ENCODE data around the gene AANAT.
"Not testable (repeated sequence)": the region's sequence is repeated elsewhere in the genome, so short reads cannot be mapped to it uniquely, and the experiment has no call there.

AANAT gene

DNA sequence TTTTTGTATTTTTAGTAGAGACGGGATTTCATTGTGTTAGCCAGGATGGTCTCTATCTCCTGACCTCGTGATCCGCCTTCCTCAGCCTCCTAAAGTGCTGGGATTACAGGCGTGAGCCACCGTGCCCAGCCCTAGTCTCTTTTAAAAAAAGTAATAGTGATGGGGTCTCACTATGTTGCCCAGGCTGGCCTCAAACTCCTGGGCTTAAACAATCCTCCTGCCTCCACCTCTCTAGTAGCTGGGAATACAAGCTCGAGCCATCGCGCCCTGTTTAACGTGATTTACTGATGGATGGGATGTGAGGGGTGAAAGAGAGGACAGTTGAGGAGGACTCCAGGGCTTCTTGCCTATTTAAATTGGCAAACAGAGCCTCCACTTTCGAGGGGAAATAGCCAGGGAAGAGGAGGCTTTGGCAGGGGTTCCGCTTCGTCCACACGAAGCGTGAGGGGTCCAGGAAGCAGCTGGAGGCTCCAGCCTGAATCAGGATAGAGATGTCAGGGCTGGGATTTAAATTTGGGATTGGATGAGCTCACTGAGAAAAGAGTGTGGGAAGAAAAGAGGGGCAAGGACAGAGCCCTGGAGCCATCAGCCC is 41.2 kb downstream of the AANAT start:
- DNase-seq = not testable (repeated sequence)

DNA sequence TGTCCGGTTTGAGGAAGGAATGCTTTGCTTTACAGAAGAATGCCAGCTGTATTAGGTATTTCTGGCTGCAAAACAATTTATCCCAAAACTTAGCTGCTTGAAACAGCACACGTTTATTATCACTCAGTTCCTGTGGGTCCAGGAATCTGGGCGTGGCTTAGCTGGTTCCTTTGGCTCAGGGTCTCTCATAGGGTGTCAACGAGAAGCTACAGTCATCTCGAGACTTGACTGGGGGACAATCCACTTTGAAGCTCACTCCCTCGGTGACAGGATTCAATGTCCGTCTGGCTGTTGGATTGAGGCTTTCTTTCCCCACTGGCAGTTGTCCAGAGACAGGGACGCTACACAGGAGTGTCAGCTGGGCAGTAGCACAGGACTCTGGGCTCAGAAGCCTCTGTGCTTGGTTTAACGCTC is 43.4 kb downstream of the AANAT start:
- DNase-seq = no peak

DNA sequence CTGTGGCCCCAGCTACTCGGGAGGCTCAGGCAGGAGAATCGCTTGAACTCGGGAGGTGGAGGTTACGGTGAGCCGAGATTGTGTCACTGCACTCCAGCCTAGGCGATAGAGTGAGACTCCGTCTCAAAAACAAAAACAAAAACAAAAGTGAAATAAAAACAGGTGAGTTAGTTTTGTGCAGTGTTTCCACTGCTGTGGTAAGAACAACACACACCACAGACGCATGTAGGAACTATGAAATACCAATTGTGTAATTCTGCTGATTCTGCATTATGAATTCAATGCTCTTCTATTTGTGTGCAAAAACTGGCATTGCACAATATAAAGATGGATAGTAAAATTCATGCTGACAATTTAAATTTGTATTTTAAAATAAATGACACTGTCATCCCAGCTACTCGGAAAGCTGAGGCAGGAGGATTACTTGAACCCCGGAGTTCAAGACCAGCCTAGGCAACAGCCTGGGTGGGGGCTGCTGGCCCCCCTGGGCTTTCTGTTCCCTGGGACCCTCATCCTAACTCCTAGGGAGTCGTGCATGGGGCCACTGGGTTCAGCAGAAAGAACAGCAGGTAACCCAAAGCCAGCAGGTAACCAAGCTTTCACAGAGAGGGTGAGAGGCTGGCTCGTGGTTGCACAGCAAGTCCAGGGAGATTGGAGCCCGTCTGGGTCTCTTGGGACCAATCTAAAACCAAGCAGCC is 44.4 kb downstream of the AANAT start:
- DNase-seq = peak; percentile 49

DNA sequence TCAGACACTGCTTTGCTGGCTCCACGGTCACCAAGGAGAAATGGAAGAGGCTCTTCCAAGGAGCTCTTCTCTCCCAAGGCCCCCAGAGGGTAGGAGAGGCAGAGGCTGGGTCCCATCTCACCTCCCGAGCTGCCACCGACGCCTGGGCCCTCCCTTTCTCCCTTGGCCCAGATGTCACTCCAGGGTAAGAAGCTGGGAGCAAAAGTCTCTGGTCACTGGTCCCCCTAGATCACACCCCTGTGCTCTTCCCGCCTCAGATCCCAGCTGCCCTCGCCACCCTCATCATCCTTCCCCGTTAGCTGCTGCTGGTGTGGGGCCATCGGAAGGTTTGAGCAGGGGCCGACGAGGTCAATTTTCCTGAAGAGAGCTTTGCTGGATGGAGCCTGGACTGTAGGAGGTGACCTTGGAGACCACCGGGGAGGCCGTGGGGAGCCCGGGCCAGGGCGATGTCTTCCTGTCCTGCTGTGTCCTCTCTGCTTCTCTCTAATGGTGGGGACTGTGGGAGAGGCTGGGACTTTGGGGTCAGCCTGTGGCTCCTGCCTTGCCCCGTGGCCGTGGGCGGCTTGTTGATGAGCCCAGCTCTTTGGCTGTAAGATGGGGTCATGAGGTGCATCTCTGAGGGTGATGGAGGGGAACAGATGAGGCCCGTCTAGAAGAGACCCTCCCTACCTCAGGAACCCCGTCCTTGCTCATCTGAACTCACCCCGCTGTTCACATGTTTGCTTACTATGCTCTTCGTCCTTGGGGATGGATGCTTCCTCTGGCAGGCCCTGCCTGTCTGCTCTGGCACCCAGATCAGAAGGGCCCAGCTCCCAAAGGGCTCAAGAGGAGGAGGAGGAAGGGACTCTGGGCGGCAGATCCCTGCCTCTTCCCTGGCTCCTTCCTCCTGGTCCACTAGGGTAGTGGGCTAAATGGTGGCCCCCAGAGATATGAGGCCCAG is 45.2 kb downstream of the AANAT start:
- DNase-seq = no peak

DNA sequence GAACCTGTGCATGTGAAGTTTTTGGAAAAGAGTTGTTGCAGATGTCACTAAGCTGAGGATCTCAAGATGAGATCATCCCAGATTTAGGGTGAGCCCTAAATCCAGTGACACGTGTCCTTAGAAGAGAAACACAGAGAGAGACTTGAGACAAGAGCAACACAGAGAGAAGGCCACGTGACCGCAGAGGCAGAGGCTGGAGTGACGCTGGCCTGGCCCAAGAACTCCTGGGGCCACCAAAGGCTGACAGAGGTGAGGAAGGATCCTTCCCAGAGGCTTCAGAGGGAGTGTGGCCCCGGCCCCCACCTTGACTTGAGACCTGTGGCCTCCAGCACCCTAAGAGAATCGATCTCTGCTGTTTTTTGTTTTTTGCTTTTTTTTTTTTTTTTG is 45.9 kb downstream of the AANAT start:
- DNase-seq = no peak

DNA sequence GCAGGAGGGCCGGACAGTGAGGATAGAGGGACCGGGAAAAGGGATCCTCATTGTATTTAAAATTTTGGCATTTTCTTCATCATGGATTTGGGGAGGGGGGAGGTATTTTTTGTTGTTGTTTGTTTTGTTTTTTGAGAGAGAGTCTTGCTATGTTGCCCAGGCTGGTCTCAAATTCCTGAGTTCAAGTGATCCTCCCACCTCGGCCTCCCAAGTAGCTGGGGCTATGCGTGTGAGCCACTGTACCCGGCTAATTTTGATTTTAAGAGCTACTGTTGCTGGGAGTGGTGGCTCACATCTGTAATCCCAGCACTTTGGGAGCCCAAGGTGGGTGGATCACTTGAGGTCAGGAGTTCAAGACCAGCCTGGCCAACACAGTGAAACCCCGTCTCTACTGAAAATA is 47.0 kb downstream of the AANAT start:
- not testable (repeated sequence) for DNase-seq

DNA sequence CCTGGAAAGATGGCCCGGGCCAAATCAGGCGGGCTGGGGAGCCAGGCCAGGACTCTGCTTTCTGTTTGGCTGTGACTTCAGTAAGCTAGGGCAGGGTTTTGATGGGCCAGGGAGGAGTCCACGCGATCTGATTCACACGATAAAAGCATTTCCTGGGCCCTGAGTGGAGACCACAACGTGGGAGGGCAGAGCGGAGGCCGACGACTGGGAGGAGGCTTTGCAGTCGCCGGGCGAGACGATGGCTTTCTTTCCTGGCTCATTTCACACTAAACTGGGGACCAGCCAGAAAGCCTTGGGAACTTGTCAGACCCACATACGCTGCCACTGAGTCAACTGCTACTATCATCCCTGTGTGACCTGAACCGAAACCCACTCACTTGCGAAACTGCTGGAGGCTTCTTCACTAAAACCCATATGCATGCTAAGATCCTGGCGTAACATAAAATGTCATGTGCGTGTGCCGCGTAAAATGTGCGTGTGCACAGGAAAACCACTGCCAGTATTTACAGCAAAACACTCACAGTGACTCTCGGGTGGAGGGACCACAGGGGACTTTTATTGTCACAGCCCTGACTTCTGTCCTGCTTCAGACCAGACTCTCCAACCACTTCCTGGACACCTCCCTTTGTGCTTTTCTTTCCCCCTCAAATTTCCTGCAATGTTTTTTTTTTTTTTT is 48.0 kb downstream of the AANAT start:
- DNase-seq = peak; percentile 68

DNA sequence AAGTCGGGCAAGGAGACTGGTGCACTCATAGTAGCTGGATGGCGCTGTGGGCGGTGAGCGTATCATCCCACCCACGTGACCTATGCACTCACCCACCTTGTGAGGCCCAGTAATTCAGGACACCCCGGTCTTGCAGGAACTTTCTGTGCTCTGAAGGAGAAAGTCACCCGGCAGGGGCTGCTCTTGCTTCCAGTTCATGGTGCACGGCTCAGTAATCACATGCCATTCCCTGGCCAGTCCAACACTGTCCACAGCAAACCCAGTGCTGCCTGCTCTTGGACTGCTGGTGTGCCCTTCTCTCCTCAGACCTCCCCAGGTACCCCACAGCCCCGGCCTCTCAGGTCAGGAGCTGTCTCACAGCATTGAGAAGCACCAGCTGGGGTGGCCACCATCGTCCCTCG is 50.2 kb downstream of the AANAT start:
- DNase-seq = no peak

DNA sequence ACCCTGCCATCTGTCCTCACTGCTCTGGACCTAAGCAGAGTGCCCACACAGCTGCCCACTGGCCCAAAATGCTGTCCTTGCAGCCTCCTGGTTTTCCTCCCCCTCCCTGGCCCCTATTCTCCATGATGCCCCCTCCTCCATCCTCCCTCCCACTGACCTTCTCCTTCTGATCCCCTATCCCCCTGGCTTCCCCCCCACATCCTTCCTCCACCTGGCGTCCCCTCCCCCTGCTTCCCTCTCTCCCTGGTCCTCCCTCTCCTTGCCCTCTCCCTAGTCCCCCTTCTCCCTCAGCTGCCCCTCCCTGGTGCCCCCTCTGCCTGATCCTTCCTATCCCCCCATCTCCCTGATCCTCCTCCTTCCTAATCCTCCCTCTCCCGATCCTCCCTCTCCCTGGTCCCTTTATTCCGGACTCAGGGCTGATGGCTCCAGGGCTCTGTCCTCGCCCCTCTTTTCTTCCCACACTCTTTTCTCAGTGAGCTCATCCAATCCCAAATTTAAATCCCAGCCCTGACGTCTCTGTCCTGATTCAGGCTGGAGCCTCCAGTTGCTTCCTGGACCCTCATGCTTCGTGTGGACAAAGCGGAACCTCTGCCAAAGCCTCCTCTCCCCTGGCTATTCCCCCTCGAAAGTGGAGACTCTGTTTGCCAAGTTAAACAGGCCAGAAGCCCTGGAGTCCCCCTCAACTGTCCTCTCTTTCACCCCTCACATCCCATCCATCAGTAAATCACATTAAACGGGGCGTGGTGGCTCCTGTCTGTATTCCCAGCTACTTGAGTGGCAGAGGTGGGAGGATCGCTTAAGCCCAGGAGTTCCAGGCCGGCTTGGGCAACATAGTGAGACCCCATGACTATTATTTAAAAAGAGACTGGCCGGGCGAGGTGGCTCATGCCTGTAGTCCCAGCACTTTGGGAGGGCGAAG is 51.9 kb downstream of the AANAT start:
- no peak for DNase-seq

All from hematopoietic multipotent progenitor cell treated with erythropoietin and hydrocortisone succinate and interleukin-3 and kit ligand, for 6 days (in vitro differentiated cells).